Chondrocyte (in vitro differentiated cells): ENCODE results near the gene MMP19. TPM values are rescaled to one million over a fixed set of nuclear protein-coding genes. Genes with fewer than 3 reads are reported as not detected.

ENCODE experiments used
- DNase-seq: peaks from one replicate; pipeline ENCODE4 v3.0.0; 2021; ENCODE audit warnings: mixed read lengths, low spot score
- H3K27ac Mint-ChIP-seq: one replicate; pipeline ENCODE4 v1.8.0; 2021; ENCODE audit warnings: mild to moderate bottlenecking, moderate library complexity, mixed read lengths; ENCODE audit not compliant: unreplicated experiment
- H3K27me3 Mint-ChIP-seq: 2 replicates; pipeline ENCODE4 v1.8.0; 2021; ENCODE audit warnings: low read depth, mixed read lengths
- H3K36me3 Mint-ChIP-seq: 2 replicates; pipeline ENCODE4 v1.8.0; 2021; ENCODE audit warnings: low read depth, mixed read lengths
- H3K4me1 Mint-ChIP-seq: 2 replicates; pipeline ENCODE4 v1.8.0; 2021; ENCODE audit warnings: low read depth, mild to moderate bottlenecking, mixed read lengths
- H3K4me3 Mint-ChIP-seq: one replicate; pipeline ENCODE4 v1.8.0; 2021; ENCODE audit warnings: mild to moderate bottlenecking, moderate library complexity, mixed read lengths; ENCODE audit not compliant: unreplicated experiment
- H3K9me3 Mint-ChIP-seq: 2 replicates; pipeline ENCODE4 v1.8.0; 2021; ENCODE audit warnings: low read depth, mixed read lengths
- total RNA-seq: library from RNA; stranded (reverse); gene quantifications from 3 replicates; pipeline ENCODE4 v1.2.1, GENCODE V29; 2021
- TF ChIP-seq, protein P1 (sequence below): fragments of 200-600 bp; sonication (generic); IDR thresholded peaks from 2 replicates; pipeline ENCODE4 v1.5.0; 2021; ENCODE audit warnings: antibody characterized with exemption, mild to moderate bottlenecking, moderate library complexity

The MMP19 gene
- total RNA-seq, 1 donor from 2014 or later = 17.8 TPM

GRCh38 chr12:55816881-55817344, 25.8 kb downstream of the MMP19 start:
- Mint-ChIP-seq H3K4me1 (peaks cover 45% of the 10 kb centered on the region), H3K27ac (no peak overlapping the region), H3K4me3 (no peak overlapping the region), H3K27me3 (no peaks in the 10 kb centered on the region), H3K36me3 (peaks cover 5% of the 10 kb centered on the region), H3K9me3 (no peaks in the 10 kb centered on the region)
- TF ChIP-seq, protein P1, sequence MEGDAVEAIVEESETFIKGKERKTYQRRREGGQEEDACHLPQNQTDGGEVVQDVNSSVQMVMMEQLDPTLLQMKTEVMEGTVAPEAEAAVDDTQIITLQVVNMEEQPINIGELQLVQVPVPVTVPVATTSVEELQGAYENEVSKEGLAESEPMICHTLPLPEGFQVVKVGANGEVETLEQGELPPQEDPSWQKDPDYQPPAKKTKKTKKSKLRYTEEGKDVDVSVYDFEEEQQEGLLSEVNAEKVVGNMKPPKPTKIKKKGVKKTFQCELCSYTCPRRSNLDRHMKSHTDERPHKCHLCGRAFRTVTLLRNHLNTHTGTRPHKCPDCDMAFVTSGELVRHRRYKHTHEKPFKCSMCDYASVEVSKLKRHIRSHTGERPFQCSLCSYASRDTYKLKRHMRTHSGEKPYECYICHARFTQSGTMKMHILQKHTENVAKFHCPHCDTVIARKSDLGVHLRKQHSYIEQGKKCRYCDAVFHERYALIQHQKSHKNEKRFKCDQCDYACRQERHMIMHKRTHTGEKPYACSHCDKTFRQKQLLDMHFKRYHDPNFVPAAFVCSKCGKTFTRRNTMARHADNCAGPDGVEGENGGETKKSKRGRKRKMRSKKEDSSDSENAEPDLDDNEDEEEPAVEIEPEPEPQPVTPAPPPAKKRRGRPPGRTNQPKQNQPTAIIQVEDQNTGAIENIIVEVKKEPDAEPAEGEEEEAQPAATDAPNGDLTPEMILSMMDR = peak; percentile 18
- DNase-seq = no peak

GRCh38 chr12:55815473-55815872, 27.3 kb downstream of the MMP19 start:
- Mint-ChIP-seq H3K27me3 (no peaks in the 10 kb centered on the region), H3K4me3 (no peak overlapping the region), H3K36me3 (peaks cover 4% of the 10 kb centered on the region), H3K27ac (peak overlapping the region; percentile 57), H3K9me3 (no peaks in the 10 kb centered on the region), H3K4me1 (peaks cover 52% of the 10 kb centered on the region)
- peak; percentile 37 for DNase-seq
- TF ChIP-seq, protein P1 = no peak

- Mint-ChIP-seq H3K4me3 (no peak overlapping the region), H3K4me1 (peaks cover 54% of the 10 kb centered on the region), H3K27me3 (no peaks in the 10 kb centered on the region), H3K9me3 (no peaks in the 10 kb centered on the region), H3K27ac (peak overlapping the region; percentile 10), H3K36me3 (peaks cover 4% of the 10 kb centered on the region)
- DNase-seq = no peak
- TF ChIP-seq, protein P1 = no peak
Observed at GRCh38 chr12:55814257-55814656, 28.5 kb downstream of the MMP19 start.

GRCh38 chr12:55812088-55812487, 30.6 kb downstream of the MMP19 start:
- Mint-ChIP-seq H3K4me3 (no peak overlapping the region), H3K27ac (no peak overlapping the region), H3K4me1 (peaks cover 44% of the 10 kb centered on the region), H3K36me3 (peaks cover 5% of the 10 kb centered on the region), H3K27me3 (no peaks in the 10 kb centered on the region), H3K9me3 (no peaks in the 10 kb centered on the region)
- TF ChIP-seq, protein P1 = no peak
- DNase-seq = no peak

GRCh38 chr12:55809274-55809673, 33.5 kb downstream of the MMP19 start:
- DNase-seq = no peak
- H3K27me3 Mint-ChIP-seq = no peaks in the 10 kb centered on the region
- no peak overlapping the region for H3K4me3 Mint-ChIP-seq
- H3K27ac Mint-ChIP-seq = no peak overlapping the region
- H3K36me3 Mint-ChIP-seq = peaks cover 3% of the 10 kb centered on the region
- TF ChIP-seq, protein P1 = no peak
- peaks cover 29% of the 10 kb centered on the region for H3K4me1 Mint-ChIP-seq
- H3K9me3 Mint-ChIP-seq = no peaks in the 10 kb centered on the region
